ENCODE results near the gene TMPRSS6.
A peak's percentile ranks its signal among the peaks of the same experiment; 100 is the strongest.

TMPRSS6 gene

GRCh38 chr22:37117092-37117491 is 7.6 kb upstream of the TMPRSS6 start:
- no peak for DNase-seq (ENCODE audit: low spot score)

GRCh38 chr22:37115032-37115431 is 5.5 kb upstream of the TMPRSS6 start:
- DNase-seq (ENCODE audit: low spot score), result no peak

GRCh38 chr22:37113757-37114156 is 4.2 kb upstream of the TMPRSS6 start:
- no peak for DNase-seq (ENCODE audit: low spot score)

GRCh38 chr22:37112084-37112728 is 2.7 kb upstream of the TMPRSS6 start:
- no peak for DNase-seq (ENCODE audit: low spot score)

- no peak for DNase-seq (ENCODE audit: low spot score)
These were observed 1.7 kb upstream of the TMPRSS6 start for GRCh38 chr22:37111156-37111717.

GRCh38 chr22:37107816-37108621 is 1.5 kb downstream of the TMPRSS6 start:
- DNase-seq (ENCODE audit: low spot score), result no peak

GRCh38 chr22:37105990-37106389 is 3.5 kb downstream of the TMPRSS6 start:
- no peak for DNase-seq (ENCODE audit: low spot score)

- no peak for DNase-seq (ENCODE audit: low spot score)
These were observed 4.4 kb downstream of the TMPRSS6 start for GRCh38 chr22:37105154-37105553.

GRCh38 chr22:37103656-37104452 is 5.7 kb downstream of the TMPRSS6 start:
- DNase-seq (ENCODE audit: low spot score), result no peak

GRCh38 chr22:37103151-37103550 is 6.4 kb downstream of the TMPRSS6 start:
- no peak for DNase-seq (ENCODE audit: low spot score)

GRCh38 chr22:37101311-37102066 is 8.0 kb downstream of the TMPRSS6 start:
- no peak for DNase-seq (ENCODE audit: low spot score)

- DNase-seq (ENCODE audit: low spot score), result no peak
These were observed 8.9 kb downstream of the TMPRSS6 start for GRCh38 chr22:37100589-37101127.

- peak; percentile 73 for DNase-seq (ENCODE audit: low spot score)
These were observed 10.4 kb downstream of the TMPRSS6 start for GRCh38 chr22:37098976-37099591.

GRCh38 chr22:37097346-37097745 is 12.2 kb downstream of the TMPRSS6 start:
- no peak for DNase-seq (ENCODE audit: low spot score)

- no peak for DNase-seq (ENCODE audit: low spot score)
These were observed 14.4 kb downstream of the TMPRSS6 start for GRCh38 chr22:37095113-37095512.

- DNase-seq (ENCODE audit: low spot score), result no peak
These were observed 15.3 kb downstream of the TMPRSS6 start for GRCh38 chr22:37094239-37094638.

- no peak for DNase-seq (ENCODE audit: low spot score)
These were observed 16.5 kb downstream of the TMPRSS6 start for GRCh38 chr22:37092997-37093396.

GRCh38 chr22:37091994-37092393 is 17.5 kb downstream of the TMPRSS6 start:
- no peak for DNase-seq (ENCODE audit: low spot score)

GRCh38 chr22:37090920-37091695 is 18.4 kb downstream of the TMPRSS6 start:
- no peak for DNase-seq (ENCODE audit: low spot score)

- DNase-seq (ENCODE audit: low spot score), result no peak
These were observed 20.1 kb downstream of the TMPRSS6 start for GRCh38 chr22:37089434-37089833.
